Measurements from ENCODE around the gene TAL2. TPM values are rescaled to one million over a fixed set of nuclear protein-coding genes. Genes with fewer than 3 reads are reported as not detected.

TAL2 gene
- total RNA-seq, 3 donors from 2014 or later (not counting 1 experiment from before 2014, with no cell fraction given) = not detected

GRCh38 chr9:105712297-105712696 lies 50.0 kb downstream of the TAL2 start:
- intact Hi-C loops (cut with micrococcal nuclease) = no loop called here
- H3K4me1 Mint-ChIP-seq = peaks cover 6 to 7% of the 10 kb centered on the region in 2 donors
- no peaks in the 10 kb centered on the region for H3K9me3 Mint-ChIP-seq
- no peak for DNase-seq
- ATAC-seq = no peak
- Histone ChIP-seq H3K4me3 (ENCODE audit: low read length) (no peak overlapping the region), H3K36me3 (ENCODE audit: control insufficient read depth, insufficient read depth, low read length) (no peaks in the 10 kb centered on the region), H3K9me3 (ENCODE audit: control insufficient read depth, insufficient read depth, low read length) (no peaks in the 10 kb centered on the region), H3K27ac (ENCODE audit: low read length) (no peak overlapping the region), H3K4me1 (ENCODE audit: control insufficient read depth, insufficient read depth, low read length) (no peaks in the 10 kb centered on the region), H3K27me3 (ENCODE audit: control insufficient read depth, insufficient read depth, low read length) (no peaks in the 10 kb centered on the region)
- H3K27ac Mint-ChIP-seq = no peak overlapping the region
- H3K27me3 Mint-ChIP-seq (ENCODE audit: low read depth in 2 of 2) = no peaks in the 10 kb centered on the region
- WGBS (ENCODE audit: insufficient coverage) = 83% methylated on average over 1 of the region's 1 CpG
- no peaks in the 10 kb centered on the region for H3K36me3 Mint-ChIP-seq
- TF ChIP-seq CTCF (IDR thresholded peaks at IDR 0.05) = no peak
- no peak overlapping the region for H3K4me3 Mint-ChIP-seq

Other genes with a start within 250 kb of the TAL2 start
- 1 to 10 TPM; 2.0 to 4.2 (median 2.1) TPM for gene FSD1L, start 214.4 kb upstream of the TAL2 start, total RNA-seq
- gene FKTN, start 104.3 kb upstream of the TAL2 start, total RNA-seq = 10 to 100 TPM; 13.0 to 16.1 (median 13.1) TPM
- 1 to 10 TPM; 5.7 to 8.0 (median 8.0) TPM for gene TMEM38B, start 32.1 kb downstream of the TAL2 start, total RNA-seq